HEK293T (cell line): ENCODE results near the gene RFNG.

ENCODE experiments used
- BHLHE40 ChIP-seq: fragments of 450-650 bp; IDR thresholded peaks from 2 replicates; pipeline ENCODE4 v1.6.1; 2016; ENCODE audit warnings: mild to moderate bottlenecking, moderate library complexity, borderline replicate concordance
- CTBP1 ChIP-seq: fragments of 450-650 bp; IDR thresholded peaks from 2 replicates; pipeline ENCODE4 v1.6.1; 2016; ENCODE audit warnings: borderline replicate concordance
- FOXA1 ChIP-seq: fragments of 450-650 bp; IDR thresholded peaks from 2 replicates; pipeline ENCODE4 v1.6.1; 2016; ENCODE audit warnings: mild to moderate bottlenecking
- FOXK2 ChIP-seq: fragments of 450-650 bp; IDR thresholded peaks from 2 replicates; pipeline ENCODE4 v1.6.1; 2016; ENCODE audit warnings: mild to moderate bottlenecking
- FOXM1 ChIP-seq: fragments of 450-650 bp; IDR thresholded peaks from 2 replicates; pipeline ENCODE4 v1.6.1; 2017; ENCODE audit warnings: mild to moderate bottlenecking, borderline replicate concordance
- HDGF ChIP-seq: fragments of 450-650 bp; IDR thresholded peaks from 2 replicates; pipeline ENCODE4 v1.6.1; 2017; ENCODE audit warnings: antibody characterized with exemption, borderline replicate concordance
- LEF1 ChIP-seq: fragments of 450-650 bp; IDR thresholded peaks from 2 replicates; pipeline ENCODE4 v1.6.1; 2017; ENCODE audit warnings: mild to moderate bottlenecking, borderline replicate concordance
- NFRKB ChIP-seq: fragments of 450-650 bp; IDR thresholded peaks from 2 replicates; pipeline ENCODE4 v1.6.1; 2016; ENCODE audit warnings: mild to moderate bottlenecking, moderate library complexity
- SP1 ChIP-seq: fragments of 450-650 bp; IDR thresholded peaks from 2 replicates; pipeline ENCODE4 v1.6.1; 2017
- ZNF384 ChIP-seq: fragments of 450-650 bp; IDR thresholded peaks from 2 replicates; pipeline ENCODE4 v1.6.1; 2016
- TF ChIP-seq, protein P1 (sequence below): fragments of 450-650 bp; IDR thresholded peaks from 2 replicates; pipeline ENCODE4 v1.6.1; 2016

DNA sequence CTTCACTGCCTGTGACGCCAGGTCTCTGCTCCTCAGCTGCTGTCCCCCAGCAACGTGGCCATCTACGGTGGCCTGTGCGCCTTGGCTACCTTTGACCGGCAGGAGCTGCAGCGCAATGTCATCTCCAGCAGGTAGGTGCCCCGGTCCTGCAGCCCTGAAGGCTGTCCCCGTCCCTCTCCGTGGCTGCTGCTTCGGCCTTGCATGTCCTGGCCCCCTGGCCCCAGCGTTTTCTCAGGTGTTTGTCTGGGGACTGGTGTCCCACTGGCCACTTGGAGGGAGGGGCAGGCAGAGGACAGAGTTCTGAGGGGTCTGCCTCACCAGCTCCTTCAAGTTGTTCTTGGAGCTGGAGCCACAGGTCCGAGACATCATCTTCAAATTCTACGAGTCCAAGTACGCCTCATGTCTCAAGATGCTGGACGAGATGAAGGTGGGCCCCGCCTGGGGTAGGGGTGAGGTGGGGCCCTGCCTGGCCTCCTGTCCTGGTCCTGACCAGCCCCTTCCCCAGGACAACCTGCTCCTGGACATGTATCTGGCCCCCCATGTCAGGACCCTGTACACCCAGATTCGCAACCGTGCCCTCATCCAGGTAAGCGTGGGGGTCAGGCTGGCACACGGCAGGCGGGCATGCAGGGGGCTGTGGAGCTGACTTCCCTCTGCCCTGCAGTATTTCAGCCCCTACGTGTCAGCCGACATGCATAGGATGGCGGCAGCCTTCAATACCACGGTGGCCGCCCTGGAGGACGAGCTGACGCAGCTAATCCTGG lies 4.5 kb upstream of the RFNG start:
- TF ChIP-seq SP1 (no peak), FOXM1 (no peak), LEF1 (no peak), FOXA1 (no peak), ZNF384 (no peak), NFRKB (no peak), BHLHE40 (no peak), HDGF (no peak), FOXK2 (no peak), CTBP1 (no peak)
- TF ChIP-seq, protein P1, sequence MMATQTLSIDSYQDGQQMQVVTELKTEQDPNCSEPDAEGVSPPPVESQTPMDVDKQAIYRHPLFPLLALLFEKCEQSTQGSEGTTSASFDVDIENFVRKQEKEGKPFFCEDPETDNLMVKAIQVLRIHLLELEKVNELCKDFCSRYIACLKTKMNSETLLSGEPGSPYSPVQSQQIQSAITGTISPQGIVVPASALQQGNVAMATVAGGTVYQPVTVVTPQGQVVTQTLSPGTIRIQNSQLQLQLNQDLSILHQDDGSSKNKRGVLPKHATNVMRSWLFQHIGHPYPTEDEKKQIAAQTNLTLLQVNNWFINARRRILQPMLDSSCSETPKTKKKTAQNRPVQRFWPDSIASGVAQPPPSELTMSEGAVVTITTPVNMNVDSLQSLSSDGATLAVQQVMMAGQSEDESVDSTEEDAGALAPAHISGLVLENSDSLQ, result no peak
